GM19351 (cell line): ENCODE measurements around the gene RUFY3.

Experiments
- ATAC-seq: cut with Tn5 transposase; IDR thresholded peaks from one replicate; pipeline ENCODE4 v1.9.1; 2021; ENCODE audit warnings: mild to moderate bottlenecking, moderate library complexity; ENCODE audit not compliant: unreplicated experiment

RUFY3 gene

GRCh38 chr4:70734971-70735370, 13.2 kb downstream of the RUFY3 start:
- ATAC-seq: no peak

- ATAC-seq: peak; percentile 18
Measured at GRCh38 chr4:70735915-70736314, 14.2 kb downstream of the RUFY3 start.

- no peak for ATAC-seq
Measured at GRCh38 chr4:70737006-70737405, 15.2 kb downstream of the RUFY3 start.

- ATAC-seq: no peak
Measured at GRCh38 chr4:70737409-70737808, 15.6 kb downstream of the RUFY3 start.

- no peak for ATAC-seq
Measured at GRCh38 chr4:70739496-70740337, 18.0 kb downstream of the RUFY3 start.

GRCh38 chr4:70741867-70742658, 20.3 kb downstream of the RUFY3 start:
- ATAC-seq: no peak

- no peak for ATAC-seq
Measured at GRCh38 chr4:70743731-70744130, 22.0 kb downstream of the RUFY3 start.

GRCh38 chr4:70746179-70746839, 24.5 kb downstream of the RUFY3 start:
- no peak for ATAC-seq

GRCh38 chr4:70747874-70748273, 26.1 kb downstream of the RUFY3 start:
- ATAC-seq: no peak

- peak; percentile 87 for ATAC-seq
Measured at GRCh38 chr4:70749313-70749712, 27.5 kb downstream of the RUFY3 start.

GRCh38 chr4:70752236-70752635, 30.5 kb downstream of the RUFY3 start:
- no peak for ATAC-seq

GRCh38 chr4:70753630-70754029, 31.9 kb downstream of the RUFY3 start:
- no peak for ATAC-seq

- ATAC-seq: peak; percentile 67
Measured at GRCh38 chr4:70754470-70754869, 32.7 kb downstream of the RUFY3 start.

- peak; percentile 62 for ATAC-seq
Measured at GRCh38 chr4:70754990-70755688, 33.4 kb downstream of the RUFY3 start.

GRCh38 chr4:70759126-70759525, 37.4 kb downstream of the RUFY3 start:
- no peak for ATAC-seq

GRCh38 chr4:70759627-70760026, 37.9 kb downstream of the RUFY3 start:
- ATAC-seq: no peak

GRCh38 chr4:70760662-70761061, 38.9 kb downstream of the RUFY3 start:
- ATAC-seq: no peak

GRCh38 chr4:70761276-70761816, 39.6 kb downstream of the RUFY3 start:
- no peak for ATAC-seq

GRCh38 chr4:70765368-70765767, 43.6 kb downstream of the RUFY3 start:
- ATAC-seq: no peak

GRCh38 chr4:70768301-70768948, 46.7 kb downstream of the RUFY3 start:
- no peak for ATAC-seq
